Activated T-cell treated with anti-CD3 and anti-CD28 coated beads, Interleukin-2, amount 50 U/mL, for 24 hours (primary cell): ENCODE measurements around the gene SAE1.
"Not testable (repeated sequence)": the region's sequence is repeated elsewhere in the genome, so short reads cannot be mapped to it uniquely, and the experiment has no call there.

ENCODE experiments used
- DNase-seq: peaks from one replicate; pipeline ENCODE4 v3.0.0-alpha.2; 2020
- H3K27ac Mint-ChIP-seq: 2 replicates; pipeline ENCODE4 v1.8.0; 2020; ENCODE audit warnings: mild to moderate bottlenecking, mixed read lengths
- H3K27me3 Mint-ChIP-seq: 2 replicates; pipeline ENCODE4 v1.8.0; 2020; ENCODE audit warnings: mixed read lengths
- H3K36me3 Mint-ChIP-seq: 2 replicates; pipeline ENCODE4 v1.8.0; 2020; ENCODE audit warnings: low read depth, mixed read lengths
- H3K4me1 Mint-ChIP-seq: 2 replicates; pipeline ENCODE4 v1.8.0; 2020; ENCODE audit warnings: low read depth, mixed read lengths
- H3K4me3 Mint-ChIP-seq: 2 replicates; pipeline ENCODE4 v1.8.0; 2020; ENCODE audit warnings: mild to moderate bottlenecking, moderate library complexity, mixed read lengths
- H3K9me3 Mint-ChIP-seq: 2 replicates; pipeline ENCODE4 v1.8.0; 2020; ENCODE audit warnings: mixed read lengths

SAE1 gene

DNA sequence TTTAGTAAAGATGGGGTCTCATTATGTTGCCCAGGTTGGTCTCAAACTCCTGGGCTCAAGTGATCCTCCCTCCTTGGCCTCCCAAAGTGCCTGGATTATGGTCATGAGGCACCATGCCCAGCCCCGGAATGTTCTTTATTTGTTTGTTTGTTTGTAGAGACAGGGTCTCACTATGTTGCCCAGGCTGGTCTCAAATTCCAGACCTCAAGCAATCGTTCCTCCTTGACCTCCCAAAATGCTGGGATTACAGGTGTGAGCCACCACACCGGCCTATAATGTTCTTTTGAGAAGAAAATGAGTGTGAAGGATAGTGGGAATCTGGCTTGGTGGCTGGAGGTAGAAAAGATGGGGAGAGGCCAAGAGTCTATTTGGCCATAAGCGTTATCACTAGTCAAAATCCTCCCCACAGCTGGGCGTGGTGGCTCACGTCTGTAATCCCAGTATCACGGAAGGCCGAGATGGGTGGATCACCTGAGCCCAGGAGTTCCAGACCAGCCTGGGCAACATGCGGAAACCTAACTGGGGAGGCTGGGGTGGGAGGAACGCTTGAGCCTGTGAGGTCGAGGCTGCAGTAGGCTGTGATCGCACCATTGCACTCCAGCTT, 105.5 kb downstream of the SAE1 start:
- Mint-ChIP-seq H3K27me3 (peaks cover 4% of the 10 kb centered on the region), H3K4me1 (peaks cover 35% of the 10 kb centered on the region), H3K36me3 (no peaks in the 10 kb centered on the region), H3K9me3 (no peaks in the 10 kb centered on the region), H3K27ac (no peak overlapping the region), H3K4me3 (no peak overlapping the region)
- no peak for DNase-seq

DNA sequence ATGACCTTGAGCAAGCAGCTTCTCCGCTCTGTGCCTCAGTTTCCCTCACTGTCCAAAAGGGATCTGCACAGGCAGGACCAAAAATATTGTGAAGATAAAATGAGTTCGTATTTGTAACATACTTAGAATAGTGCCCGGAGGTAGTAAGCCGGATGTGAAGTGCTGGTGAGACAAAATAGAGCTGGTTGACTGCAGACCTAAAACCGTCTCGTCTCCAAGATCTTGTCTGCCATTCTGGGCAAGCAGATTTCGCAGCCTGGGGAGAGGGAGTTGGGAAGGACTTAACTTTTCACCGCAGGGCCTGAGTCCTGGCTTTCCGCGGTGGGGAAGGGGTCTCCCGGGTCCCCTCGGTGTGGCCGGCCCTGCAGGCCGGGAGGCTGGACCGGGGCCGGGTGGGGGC, 108.5 kb downstream of the SAE1 start:
- Mint-ChIP-seq H3K27me3 (peaks cover 4% of the 10 kb centered on the region), H3K9me3 (no peaks in the 10 kb centered on the region), H3K4me1 (peaks cover 26% of the 10 kb centered on the region), H3K27ac (peak overlapping the region; percentile 78), H3K36me3 (peaks cover 2% of the 10 kb centered on the region), H3K4me3 (peak overlapping the region; percentile 51)
- DNase-seq = no peak

DNA sequence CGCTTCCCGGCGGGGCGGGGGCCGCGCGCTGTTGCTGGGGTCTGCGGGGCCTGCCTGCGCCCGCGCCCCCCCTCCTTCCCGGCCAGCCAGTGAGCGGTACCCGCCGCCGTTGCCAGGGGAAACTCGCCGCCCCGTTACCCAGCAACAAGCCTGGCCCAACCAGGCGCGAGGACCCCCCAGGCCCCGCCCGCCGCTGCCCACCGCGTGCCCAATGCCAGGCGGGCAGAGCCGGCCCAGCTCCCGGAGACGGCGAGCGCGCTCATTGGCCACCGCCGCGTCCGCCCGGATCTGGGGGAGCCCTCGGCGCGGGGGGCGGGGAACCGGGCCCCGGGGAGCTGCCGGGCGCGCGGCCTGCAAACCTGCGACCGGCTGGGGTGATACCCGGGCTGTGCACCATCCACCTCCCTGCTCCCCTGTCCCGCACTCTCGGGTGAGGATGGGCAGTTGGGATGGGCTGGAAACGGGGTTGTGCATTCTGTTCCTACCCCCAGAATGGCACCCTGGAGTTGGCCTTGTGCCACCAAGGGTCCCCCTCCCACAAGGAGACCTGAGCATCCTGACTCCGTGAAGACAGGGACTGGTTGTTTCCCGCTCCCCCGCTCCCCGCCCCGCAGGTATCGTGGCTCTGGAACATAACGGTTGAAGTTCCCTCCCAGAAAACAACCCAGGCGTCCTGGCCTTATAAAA, 109.1 kb downstream of the SAE1 start:
- DNase-seq = peak; percentile 71
- peaks cover 4% of the 10 kb centered on the region for H3K27me3 Mint-ChIP-seq
- H3K4me3 Mint-ChIP-seq = peak overlapping the region; percentile 25
- no peaks in the 10 kb centered on the region for H3K9me3 Mint-ChIP-seq
- peaks cover 32% of the 10 kb centered on the region for H3K4me1 Mint-ChIP-seq
- no peak overlapping the region for H3K27ac Mint-ChIP-seq
- H3K36me3 Mint-ChIP-seq = peaks cover 2% of the 10 kb centered on the region

DNA sequence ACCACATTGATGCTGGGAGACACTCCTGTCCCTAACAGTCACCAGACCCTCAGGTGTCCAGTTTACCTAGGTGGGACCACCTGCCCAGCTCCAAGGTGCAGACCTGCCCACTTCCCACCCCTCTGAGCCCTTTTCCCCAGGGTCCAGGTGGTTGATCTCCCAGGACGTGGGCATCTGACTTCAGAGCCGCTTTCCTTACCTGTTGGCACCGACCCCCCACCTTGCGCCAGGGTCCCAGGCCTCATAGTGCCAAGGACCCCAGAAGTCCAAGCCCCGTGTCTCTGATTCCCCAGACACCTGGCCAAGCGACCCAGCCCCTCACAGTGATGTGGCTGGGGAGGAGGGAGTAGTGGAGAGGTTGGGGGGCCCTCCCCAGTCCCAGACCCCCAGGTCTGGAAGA, 109.9 kb downstream of the SAE1 start:
- Mint-ChIP-seq H3K4me1 (peaks cover 34% of the 10 kb centered on the region), H3K9me3 (no peaks in the 10 kb centered on the region), H3K36me3 (peaks cover 2% of the 10 kb centered on the region), H3K27me3 (peaks cover 4% of the 10 kb centered on the region), H3K4me3 (peak overlapping the region; percentile 25), H3K27ac (no peak overlapping the region)
- DNase-seq = no peak

DNA sequence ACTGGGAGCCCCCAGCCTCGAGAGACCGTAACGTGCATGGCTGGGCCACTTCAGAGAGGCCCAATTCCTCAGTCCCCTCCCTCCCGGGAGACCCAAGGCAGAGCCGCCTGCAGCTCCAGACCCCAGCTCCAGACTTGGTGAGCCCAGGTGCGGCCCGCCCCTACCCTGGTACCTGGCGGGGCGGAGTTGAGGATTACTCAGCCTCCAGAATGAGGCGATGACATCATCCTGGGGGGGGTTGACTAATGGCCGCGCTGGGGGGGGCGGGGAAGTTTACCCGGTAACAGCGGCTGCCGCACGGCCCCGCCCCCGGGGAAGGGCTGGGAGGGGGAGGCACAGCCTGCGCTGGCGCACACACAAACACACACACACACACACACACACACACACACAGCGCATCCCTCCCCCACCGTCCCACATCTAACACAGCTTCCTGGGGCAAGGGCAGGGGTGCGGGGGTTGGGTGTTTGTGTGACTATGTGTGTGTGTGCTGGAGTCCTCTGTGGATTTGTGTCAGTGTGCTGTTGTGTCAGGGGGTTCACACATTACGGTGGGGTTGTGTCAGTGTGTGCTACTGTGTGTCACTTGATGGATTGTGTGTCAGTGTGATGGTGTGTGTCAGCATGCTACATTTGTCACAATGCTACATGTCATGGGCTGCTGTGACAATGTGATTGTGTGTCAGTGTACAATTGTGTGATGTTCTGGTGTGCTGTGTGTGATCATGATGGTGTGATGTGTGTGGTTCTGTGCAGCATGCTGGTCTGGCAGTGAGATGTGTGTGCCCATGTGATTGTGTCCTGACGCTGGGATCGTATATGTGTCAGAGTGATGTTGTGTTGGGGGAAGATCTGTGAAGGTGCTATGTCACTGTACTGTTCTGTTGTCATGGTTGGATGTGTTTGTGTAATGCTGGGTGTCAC, 110.6 kb downstream of the SAE1 start:
- Mint-ChIP-seq H3K27me3 (peaks cover 4% of the 10 kb centered on the region), H3K4me3 (peak overlapping the region; percentile 20), H3K9me3 (no peaks in the 10 kb centered on the region), H3K27ac (no peak overlapping the region), H3K4me1 (peaks cover 34% of the 10 kb centered on the region), H3K36me3 (peaks cover 2% of the 10 kb centered on the region)
- peak; percentile 85 for DNase-seq

DNA sequence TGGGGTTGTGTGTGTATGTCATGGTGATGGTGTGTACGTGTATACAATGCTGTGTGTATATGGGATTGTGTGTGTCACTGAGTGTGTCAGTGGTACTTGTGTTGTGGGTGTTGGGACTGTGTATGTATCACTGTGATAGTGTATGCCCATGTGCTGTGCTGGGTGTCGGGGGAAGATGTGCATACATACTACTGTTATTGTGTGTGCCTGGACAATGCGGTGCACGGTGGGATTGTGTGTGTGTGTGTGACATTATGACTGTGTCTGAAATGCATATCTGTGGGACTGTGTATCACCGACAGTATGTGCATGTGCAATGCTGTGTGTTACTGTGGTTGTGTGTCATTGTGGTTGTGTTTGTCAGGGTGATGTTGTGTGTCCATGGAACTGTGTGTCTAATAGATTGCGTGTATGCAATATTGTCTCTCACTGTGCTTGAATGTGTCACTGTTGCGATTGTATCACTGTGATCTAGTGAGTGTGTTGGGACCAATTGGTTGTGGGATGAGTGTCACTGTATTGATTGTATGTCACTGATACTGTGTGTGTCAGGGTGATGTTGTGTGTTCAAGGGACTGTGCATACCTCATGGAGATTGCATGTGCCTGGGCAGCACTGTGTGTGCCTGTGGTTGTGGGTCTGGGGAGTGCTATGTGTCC, 111.4 kb downstream of the SAE1 start:
- Mint-ChIP-seq H3K4me3 (no peak overlapping the region), H3K27ac (no peak overlapping the region), H3K27me3 (peaks cover 4% of the 10 kb centered on the region), H3K36me3 (peaks cover 2% of the 10 kb centered on the region), H3K4me1 (peaks cover 34% of the 10 kb centered on the region), H3K9me3 (no peaks in the 10 kb centered on the region)
- DNase-seq = no peak

DNA sequence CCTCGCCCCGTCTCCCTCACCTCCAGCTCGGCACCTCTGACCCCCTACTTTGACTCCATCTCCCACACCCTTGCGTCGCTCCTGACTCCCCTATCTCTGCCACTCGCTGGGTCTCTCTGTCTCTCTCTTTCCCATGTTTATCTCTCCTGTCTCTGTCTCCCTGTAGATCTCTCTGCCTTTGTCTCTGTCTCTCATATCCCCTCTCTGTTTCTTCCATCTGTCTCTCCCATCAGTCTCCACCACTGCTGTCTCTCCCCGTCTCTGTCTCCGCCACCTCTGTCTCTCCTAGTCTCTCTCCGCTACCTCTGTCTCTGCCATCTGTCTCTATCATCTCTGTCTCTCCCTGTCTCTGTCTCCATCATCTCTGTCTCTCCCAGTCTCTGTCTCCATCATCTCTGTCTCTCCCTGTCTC, 112.7 kb downstream of the SAE1 start:
- DNase-seq = no peak
- Mint-ChIP-seq H3K27ac (peak overlapping the region; percentile 97), H3K9me3 (no peaks in the 10 kb centered on the region), H3K36me3 (peaks cover 2% of the 10 kb centered on the region), H3K27me3 (peaks cover 4% of the 10 kb centered on the region), H3K4me1 (peaks cover 37% of the 10 kb centered on the region), H3K4me3 (peak overlapping the region; percentile 84)

DNA sequence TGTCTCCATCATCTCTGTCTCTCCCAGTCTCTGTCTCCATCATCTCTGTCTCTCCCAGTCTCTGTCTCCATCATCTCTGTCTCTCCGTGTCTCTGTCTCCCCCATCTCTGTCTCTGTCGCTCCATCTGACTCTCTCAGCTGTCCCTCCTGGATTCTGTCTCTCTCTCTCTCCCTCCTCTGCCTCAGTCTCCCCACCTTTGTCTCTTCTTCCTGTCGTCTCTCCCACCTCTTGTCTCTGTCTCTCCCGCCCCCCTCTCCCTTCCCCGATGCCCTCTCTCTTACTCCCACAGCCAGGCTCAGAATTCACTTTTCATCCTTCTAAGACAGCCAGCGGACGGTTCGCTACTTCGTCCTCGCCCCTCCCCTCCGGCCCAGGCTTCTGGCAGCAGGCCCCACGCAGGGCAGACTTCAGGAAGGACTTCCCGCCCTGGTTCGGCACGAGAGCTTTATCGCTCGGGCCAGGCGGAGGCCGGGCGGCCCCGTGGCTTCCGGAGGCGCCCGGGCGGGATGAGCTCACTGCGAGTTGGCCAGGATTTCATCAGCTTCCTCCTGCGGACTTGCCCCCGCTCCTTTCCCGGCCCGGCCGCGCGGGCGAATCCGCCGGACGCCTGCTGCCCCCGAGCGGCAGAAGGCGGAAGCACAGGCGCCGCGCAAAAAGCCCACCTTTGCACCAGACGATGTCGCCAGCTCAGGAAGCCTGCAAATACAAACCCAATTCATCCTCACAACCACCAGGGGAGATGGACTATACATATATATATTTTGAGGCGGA, 113.3 kb downstream of the SAE1 start:
- Mint-ChIP-seq H3K4me1 (peaks cover 33% of the 10 kb centered on the region), H3K9me3 (no peaks in the 10 kb centered on the region), H3K27me3 (peaks cover 3% of the 10 kb centered on the region), H3K4me3 (peak overlapping the region; percentile 84), H3K27ac (peak overlapping the region; percentile 97), H3K36me3 (peaks cover 2% of the 10 kb centered on the region)
- peak; percentile 96 for DNase-seq

DNA sequence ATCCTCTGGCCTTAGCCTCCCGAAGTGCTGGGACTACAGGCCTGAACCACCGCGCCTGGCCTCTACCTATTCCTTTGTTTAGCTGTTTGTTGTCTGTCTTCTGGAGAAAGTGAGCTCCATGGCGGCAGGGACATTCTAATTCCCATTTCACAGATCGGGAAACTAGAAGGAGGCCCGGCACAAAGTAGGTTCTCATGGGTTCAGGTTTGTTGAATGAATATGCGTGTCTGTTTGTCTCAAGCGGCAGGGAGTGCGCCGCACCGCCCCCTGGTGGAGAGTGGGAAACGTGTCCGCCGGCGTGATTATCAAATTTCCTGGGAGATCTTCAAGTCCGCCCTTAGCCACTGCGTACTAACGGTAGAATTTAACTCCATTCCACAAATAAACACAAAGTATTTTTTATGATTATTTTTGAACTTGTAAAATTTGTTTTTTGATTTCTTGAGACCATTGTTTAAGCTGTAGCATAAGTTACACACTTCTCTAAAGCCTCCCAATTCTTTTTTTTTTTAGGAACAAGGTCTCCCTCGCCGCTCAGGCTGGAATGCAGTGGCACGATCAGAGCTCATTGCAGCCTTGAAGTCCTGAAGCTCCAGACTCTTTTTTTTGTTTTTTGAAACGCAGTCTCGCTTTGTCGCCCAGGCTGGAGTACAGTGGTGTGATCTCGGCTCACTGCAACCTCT, 116.8 kb downstream of the SAE1 start:
- DNase-seq = peak; percentile 87
- peaks cover 2% of the 10 kb centered on the region for H3K36me3 Mint-ChIP-seq
- no peak overlapping the region for H3K4me3 Mint-ChIP-seq

DNA sequence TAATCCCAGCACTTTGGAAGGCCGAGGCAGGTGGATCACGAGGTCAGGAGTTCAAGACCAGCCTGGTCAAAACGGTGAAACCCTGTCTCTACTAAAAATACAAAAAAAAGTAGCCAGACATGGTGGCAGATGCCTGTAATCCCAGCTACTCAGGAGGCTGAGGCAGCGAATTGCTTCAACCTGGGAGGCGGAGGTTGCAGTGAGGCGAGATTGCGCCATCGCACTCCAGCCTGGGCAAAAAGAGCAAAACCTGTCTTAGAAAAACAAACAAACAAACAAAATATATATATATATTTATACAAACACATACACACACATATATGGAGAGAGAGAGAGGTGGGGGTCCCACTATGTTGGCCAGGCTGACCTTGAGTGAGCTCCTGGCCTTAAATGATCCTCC, 122.4 kb downstream of the SAE1 start:
- H3K4me3 Mint-ChIP-seq, H3K9me3 Mint-ChIP-seq, H3K27me3 Mint-ChIP-seq, DNase-seq, H3K27ac Mint-ChIP-seq: not testable (repeated sequence)
- peaks cover 14% of the 10 kb centered on the region for H3K4me1 Mint-ChIP-seq
- peaks cover 13% of the 10 kb centered on the region for H3K36me3 Mint-ChIP-seq

More for the DNA sequence above, 116.8 kb downstream of the SAE1 start:
- no peak overlapping the region for H3K27ac Mint-ChIP-seq
- peaks cover 21% of the 10 kb centered on the region for H3K4me1 Mint-ChIP-seq
- no peaks in the 10 kb centered on the region for H3K27me3 Mint-ChIP-seq
- no peaks in the 10 kb centered on the region for H3K9me3 Mint-ChIP-seq

DNA sequence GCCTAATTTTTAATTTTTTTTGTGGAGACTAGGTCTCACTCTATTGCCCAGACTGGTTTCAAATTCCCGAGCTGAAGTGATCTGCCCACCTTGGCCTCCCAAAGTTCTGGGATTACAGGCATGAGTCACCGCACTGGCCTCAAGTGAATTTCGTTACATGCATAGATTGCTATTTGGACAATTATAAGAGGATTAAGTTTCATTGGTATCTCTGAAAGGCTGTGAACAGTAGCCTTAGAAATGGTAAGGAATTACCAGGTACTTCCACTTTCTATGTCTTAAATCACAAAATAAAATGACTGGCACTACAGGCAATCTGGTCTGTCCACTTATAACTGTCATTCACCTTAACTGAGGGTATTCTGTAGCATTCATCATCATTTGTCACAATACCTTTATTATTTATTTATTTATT, 122.8 kb downstream of the SAE1 start:
- H3K9me3 Mint-ChIP-seq = no peaks in the 10 kb centered on the region
- peaks cover 14% of the 10 kb centered on the region for H3K36me3 Mint-ChIP-seq
- peaks cover 18% of the 10 kb centered on the region for H3K4me1 Mint-ChIP-seq
- DNase-seq = no peak
- H3K27me3 Mint-ChIP-seq = no peaks in the 10 kb centered on the region
- H3K4me3 Mint-ChIP-seq = no peak overlapping the region
- no peak overlapping the region for H3K27ac Mint-ChIP-seq

DNA sequence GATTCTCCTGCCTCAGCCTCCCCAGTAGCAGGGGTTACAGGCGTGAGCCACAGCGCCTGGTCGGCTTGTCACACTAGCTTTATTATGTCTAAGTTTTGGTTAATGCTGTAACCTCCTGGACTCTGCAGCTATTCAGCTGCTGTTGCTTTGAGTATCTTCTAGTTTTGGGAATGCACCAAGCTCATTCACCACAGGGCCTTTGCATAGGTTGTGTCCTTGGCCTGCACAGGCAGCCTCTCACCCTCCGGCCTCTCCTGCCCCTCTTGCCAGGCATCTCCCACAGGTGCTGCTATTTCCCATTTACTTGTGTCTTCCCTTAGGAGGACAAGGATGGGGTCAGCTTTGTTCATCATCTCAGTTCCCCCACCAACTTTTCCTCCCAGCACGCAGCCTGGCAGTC, 123.3 kb downstream of the SAE1 start:
- no peaks in the 10 kb centered on the region for H3K9me3 Mint-ChIP-seq
- DNase-seq = no peak
- no peak overlapping the region for H3K4me3 Mint-ChIP-seq
- H3K27ac Mint-ChIP-seq = no peak overlapping the region
- H3K27me3 Mint-ChIP-seq = no peaks in the 10 kb centered on the region
- peaks cover 23% of the 10 kb centered on the region for H3K4me1 Mint-ChIP-seq
- peaks cover 19% of the 10 kb centered on the region for H3K36me3 Mint-ChIP-seq

DNA sequence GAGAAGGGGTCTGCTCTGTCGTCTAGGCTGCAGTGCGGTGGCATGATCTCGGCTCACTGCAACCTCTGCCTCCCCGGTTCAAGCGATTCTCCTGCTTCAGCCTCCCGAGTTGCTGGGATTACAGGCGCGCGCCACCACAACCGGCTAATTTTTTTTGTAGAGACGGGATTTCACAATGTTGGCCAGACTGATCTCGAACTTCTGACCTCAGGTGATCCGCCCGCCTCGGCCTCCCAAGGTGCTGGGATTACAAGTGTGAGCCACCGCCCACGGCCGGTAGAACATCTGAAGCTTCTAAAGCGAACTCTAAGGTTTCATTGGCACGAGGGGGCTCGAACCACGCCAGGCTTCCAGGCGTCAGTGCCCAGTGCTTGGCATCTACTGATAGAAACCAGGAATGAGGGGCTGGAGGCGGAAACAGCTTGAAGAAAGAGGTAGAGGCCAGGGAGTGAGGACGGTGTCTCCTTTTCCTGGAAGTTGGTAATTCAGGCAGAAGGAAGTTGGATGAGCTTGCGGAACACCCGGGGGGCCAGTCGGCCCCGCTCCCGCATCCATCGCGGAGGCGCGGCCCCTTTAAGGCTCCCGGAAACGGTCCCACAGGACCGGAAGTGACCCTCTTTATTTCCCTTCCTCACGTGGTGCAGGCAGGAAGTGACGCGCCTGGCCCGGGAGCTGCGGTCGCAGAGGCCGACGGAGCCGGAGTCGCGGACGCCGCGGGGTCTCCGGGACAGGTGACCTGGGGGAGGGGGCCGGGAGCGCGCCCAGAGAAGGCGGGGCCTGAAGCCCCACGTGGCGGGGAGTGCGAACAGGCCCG, 125.5 kb downstream of the SAE1 start, which contains the start of gene CCDC9:
Gene CCDC9, plus strand, starts transcription at position 647 of the 814 bp plus-strand sequence. CDS start 1,876 bp downstream, outside the sequence.
- Mint-ChIP-seq H3K36me3 (peaks cover 36% of the 10 kb centered on the region), H3K4me3 (peak within 1 kb of the TSS; percentile 92), H3K27ac (peak within 1 kb of the TSS; percentile 98), H3K27me3 (no peaks in the 10 kb centered on the region), H3K4me1 (peaks cover 28% of the 10 kb centered on the region), H3K9me3 (no peaks in the 10 kb centered on the region)
- peak; percentile 95 for DNase-seq
